ENCODE results near the gene SPAAR.
"Not testable (repeated sequence)": the region's sequence is repeated elsewhere in the genome, so short reads cannot be mapped to it uniquely, and the experiment has no call there.

Gene SPAAR

DNA sequence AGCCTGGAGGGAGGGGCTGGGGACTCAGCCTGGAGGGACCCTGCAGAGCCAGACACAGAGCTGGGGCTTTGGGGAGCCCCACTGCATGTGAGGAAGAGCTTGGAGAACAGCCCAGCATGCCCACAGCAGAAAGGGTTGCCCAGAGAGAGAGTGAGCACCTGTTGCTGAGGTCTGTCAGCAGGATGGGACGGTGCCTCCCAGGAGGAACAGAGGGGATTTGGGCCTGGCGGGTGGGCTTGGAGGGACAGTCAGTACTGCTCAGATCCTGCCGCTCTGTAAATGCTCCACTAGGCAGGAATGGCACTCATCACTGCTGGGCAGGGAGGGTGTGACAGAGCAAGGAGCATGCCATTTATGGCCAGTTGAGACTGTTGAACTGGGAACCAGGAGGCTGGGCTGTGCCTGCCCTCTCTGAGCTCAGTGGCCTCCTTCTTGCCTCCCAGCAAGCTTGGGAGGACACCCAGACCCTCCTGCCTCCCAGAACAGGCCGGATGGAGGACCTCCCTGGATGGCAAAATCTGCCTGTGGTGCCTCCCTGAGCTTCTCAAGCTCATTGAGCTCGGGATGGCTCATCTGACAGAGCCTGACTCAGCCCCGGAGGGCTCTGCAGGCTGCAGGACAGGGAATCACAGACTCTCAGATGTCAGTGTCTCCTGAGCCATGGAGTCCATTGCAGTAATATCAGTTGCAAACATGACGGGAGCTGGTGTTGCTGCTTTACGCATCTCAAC, 4.1 kb upstream of the SPAAR start:
- DNase-seq = no peak

DNA sequence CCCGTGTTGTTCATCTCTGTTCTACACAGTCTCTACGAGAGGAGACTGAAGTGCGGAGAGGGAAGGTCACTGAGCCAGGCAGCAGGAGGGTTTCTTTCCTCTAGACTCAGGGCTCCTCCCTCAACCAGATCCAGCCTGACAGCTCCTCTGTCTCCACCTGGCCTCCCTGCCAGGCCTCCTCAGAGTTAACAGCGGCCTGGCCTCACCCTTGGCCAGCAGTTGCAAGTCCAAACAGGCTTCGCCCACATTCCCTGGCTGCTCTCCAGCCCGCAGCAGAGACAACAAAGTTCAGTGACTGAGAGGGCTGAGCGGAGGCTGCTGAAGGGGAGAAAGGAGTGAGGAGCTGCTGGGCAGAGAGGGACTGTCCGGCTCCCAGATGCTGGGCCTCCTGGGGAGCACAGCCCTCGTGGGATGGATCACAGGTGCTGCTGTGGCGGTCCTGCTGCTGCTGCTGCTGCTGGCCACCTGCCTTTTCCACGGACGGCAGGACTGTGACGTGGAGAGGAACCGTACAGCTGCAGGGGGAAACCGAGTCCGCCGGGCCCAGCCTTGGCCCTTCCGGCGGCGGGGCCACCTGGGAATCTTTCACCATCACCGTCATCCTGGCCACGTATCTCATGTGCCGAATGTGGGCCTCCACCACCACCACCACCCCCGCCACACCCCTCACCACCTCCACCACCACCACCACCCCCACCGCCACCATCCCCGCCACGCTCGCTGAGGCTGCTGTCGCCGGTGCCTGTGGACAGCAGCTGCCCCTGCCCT, 3.2 kb upstream of the SPAAR start, which contains the start of gene HRCT1:
Gene HRCT1 (plus strand): TSS at position 291 of the 768 bp plus-strand sequence. CDS start 86 bp downstream, at position 377.
- no peak for DNase-seq

DNA sequence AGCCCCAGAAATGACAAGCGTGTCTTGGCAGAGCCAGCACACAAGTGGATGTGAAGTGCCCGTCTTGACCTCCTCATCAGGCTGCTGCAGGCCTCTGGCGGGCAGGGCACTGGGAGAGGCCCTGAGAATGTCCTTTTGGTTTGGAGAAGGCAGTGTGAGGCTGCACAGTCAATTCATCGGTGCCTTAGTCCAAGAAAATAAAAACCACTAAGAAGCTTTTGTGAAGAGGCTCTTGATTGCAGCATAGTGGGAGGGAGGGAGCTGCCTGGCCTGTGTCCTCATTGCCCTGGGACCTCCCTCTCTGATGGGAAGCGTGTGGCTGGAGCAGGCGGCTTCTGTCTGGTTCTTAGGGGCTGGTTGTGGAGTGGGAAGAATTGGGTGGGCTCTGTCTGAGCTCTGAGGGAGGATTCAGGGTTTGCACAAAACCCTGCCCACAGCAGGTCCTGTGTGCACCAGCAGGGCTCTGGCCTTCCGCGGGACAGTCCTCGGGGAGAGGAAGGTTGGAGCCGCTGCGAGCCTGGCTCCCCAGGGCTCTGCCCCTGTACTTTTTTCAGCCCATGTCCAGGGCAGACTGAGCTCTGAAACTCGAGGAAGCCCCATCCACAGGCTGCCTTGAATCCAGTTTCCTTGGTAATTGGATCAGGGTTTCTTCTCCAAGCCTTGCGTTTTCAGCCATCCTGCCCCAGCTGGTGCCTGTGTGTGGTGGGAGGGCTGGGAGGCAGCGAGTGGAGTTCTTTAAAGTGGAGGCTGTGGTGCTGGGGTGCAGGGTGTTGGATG, 2.2 kb upstream of the SPAAR start:
- DNase-seq = no peak

DNA sequence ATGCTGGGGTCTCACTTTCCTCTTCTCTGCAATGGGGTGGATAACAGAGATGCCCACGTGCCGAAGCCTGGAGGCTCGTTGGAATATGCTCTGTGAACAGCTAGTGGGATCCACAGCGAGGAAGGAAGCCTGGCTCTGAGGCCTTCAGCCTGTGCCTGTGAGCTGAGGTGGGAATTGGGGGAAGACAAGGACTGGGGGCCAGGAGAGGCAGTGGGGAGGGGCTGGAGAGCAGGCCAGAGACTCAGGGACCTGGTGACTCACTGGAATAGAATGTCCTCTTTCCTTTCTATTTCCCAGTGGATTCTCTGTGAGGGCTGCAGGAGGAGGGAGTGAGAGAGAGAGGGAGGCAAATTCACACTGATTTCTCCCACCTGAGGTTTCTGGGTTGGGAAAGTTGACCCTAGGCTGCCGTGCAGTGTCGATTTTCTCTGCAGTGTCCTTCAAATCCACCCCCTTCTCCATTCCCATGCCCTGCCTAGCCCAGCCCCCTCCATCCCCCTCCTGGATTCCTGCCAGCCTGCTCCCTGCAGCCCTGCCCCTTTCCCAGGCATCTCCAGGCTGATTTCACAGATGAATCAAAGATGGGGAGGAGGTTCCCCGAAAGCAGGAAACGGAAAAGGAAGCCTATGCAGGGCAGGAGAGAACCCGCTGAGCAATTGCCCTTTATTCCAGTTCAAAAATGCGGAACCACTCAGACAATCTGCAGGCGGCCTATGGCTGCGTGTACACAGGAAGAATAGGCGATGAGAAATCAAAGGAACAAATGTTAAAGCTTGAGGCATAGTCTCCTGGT, 1.4 kb upstream of the SPAAR start:
- no peak for DNase-seq

DNA sequence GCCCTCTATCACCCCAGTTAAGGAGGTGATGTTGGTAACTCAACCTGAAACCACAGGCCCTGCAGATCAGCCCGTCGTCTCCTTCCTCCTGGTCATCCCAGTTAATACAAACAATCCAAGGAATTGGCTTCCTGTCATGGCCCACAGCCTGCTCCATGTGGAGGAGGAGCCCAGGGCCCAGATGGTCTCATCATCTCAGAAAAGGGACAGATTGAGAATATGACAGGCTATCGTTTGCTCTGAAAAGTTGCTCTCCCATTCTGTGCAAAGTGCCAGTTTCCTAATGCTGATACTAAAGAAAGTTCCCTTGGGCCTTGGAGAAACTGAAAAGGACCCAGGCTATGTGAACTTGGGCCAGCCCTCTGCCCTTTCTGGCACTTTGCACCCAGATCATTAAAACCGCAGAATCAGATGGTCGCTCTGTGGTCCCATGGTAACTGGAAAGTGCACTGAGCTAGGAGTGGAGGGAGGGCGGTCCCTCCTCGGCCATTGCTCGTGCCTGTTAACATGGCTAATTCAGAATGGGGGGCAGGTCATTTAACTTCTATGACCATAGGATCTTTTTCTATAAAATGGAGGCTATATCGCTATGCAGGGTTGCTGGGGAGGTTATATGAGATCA, 675 bp upstream of the SPAAR start:
- peak; percentile 74 to 84 for DNase-seq

DNA sequence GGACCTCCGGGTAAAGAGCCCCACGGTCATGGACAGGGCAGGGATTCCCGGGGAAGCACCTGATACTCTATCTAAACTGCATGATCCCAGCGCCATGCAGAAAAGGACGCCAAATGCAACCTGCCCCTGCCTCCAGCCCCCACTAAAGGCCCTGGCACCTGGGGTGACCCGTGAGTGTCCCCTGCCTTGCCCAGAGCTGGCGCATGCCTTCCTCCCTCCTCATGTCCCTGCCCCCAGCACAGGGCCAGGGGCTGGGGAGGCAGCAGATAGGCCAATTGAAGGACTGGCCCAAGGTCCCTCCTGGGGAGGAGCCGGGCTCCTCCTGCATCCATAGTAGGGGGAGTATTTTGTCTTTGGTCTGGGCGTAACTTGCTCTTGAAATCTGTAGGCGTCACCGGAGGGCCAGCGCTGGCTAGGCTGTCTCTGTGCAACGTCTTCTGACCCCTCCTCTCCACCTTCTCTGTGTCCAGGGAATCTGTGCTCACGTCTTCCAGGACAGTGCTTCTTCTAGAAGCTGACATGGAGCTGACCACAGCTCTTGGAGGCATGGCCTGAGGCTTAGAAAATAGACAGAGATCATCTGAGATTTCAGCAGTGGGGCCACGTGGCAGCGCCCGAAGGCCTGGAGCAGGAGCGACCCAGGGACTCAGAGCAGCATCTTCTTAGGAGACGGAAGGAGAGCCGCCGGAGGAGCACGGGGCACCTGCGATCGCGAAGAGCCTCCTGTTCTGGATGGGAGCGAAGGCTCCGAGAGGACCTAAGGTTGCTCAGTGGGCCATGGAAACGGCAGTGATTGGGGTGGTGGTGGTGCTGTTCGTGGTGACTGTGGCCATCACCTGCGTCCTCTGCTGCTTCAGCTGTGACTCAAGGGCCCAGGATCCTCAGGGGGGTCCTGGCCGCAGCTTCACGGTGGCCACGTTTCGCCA, 660 bp downstream of the SPAAR start:
- no peak for DNase-seq

DNA sequence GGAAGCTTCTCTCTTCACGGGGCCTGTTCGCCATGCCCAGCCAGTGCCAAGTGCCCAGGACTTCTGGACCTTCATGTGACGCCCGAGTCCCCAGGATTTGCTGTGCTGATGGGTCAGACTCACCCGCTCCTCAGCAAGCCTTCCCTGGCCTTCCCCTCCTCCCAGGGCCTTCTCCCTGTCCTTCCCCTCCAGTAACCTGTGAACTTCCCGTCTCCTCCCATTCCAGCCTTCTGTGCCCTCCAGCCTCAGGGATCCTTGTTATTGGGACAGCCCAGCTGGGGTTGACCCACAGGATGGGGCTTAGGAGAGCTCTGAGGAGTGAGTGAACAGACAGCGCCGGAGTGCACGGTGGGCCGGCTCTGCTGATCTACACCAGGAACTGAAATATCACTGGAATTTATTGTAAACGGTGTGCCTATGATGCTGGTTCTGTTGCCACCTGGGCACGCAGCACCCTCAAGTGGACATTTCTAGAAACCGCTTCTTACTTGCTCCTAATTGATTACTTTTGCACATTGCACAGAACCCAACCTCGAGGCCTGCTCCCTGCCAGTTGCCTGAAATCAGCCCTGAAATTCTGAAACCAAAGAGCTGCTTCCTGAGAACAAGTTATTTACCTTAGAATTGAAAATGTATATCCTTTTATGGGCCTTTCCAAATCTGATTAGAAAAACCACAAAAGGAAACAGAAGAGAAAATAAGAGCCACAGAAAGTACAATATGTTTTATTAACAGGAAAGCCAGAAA, 1.5 kb downstream of the SPAAR start:
- DNase-seq = no peak

DNA sequence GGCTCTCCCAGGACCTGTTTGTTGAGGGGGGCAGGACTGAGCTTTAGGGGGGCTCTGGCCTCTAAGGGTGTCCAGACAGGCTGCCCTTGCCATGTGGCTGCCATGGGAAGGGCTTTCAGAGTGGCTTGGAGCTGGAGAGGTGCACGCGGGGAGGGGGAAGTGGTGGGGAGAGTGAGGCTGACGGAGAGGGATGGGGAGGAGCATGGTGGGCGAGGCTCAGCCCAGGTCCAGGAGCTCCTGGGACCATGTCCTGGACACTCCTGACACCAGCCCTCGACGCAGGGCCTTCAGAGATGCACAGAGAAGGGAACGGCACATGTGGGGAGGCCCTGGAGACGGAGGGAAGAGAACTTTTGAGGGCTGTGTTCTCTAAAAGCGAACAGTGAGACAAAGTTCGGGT, 2.4 kb downstream of the SPAAR start:
- no peak for DNase-seq

DNA sequence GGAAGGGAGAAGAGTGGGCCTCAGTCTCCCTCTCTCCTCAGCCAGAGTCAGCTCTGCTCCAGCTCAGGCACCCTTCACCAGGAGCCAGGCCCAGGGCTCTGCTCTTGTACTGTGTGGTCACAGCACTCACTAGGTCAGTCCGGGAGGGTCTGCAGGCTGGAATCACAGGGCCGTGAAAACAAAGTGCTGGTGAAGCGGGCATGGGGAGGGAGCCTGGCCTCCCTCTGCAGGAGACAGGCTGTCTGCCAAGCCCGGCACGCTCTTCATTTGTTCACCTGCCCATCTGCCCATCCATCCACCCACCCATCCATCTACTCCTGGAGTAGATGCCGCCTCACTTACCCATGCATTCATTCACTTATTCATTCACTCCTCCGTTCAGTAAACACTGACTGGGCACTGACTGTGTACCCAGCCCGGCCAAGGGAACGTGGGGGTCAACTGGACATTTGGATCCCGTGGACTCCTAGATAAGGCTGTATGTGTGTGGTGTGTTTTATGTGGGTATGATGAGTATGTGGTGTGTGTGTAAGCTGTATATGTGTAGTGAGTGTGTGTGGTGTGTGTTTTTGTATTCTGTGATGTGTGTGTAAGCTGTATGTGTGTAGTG, 3.6 kb downstream of the SPAAR start:
- DNase-seq = no peak

DNA sequence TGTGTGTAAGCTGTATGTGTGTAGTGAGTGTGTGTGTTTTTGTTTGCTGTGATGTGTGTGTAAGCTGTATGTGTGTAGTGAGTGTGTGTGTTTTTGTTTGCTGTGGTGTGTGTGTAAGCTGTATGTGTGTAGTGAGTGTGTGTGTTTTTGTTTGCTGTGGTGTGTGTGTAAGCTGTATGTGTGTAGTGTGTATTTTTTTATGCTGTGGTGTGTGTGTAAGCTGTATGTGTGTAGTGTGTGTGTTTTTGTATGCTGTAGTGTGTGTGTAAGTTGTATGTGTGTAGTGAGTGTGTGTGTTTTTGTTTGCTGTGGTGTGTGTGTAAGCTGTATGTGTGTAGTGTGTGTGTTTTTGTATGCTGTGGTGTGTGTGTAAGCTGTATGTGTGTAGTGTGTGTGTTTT, 4.1 kb downstream of the SPAAR start:
- DNase-seq = not testable (repeated sequence)

DNA sequence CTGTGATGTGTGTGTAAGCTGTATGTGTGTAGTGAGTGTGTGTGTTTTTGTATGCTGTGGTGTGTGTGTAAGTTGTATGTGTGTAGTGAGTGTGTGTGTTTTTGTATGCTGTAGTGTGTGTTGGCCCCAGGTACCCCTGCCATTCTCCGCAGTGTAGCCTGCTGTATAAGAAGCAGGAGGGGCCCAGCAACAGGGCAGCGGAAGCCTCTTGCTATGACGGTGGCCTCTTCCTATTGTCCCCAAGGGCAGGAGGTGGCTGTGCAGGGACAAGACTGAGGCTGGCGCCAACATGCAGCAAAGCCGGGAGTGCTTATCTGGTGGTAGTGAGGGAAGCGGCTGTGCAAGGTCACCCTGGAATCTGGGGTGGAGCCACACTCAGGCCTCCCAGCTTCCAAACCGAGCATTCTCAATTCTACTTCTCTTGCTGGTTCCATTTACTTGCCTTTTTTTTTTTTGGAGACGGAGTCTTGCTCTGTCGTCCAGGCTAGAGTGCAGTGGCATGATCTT, 5.1 kb downstream of the SPAAR start:
- no peak for DNase-seq

DNA sequence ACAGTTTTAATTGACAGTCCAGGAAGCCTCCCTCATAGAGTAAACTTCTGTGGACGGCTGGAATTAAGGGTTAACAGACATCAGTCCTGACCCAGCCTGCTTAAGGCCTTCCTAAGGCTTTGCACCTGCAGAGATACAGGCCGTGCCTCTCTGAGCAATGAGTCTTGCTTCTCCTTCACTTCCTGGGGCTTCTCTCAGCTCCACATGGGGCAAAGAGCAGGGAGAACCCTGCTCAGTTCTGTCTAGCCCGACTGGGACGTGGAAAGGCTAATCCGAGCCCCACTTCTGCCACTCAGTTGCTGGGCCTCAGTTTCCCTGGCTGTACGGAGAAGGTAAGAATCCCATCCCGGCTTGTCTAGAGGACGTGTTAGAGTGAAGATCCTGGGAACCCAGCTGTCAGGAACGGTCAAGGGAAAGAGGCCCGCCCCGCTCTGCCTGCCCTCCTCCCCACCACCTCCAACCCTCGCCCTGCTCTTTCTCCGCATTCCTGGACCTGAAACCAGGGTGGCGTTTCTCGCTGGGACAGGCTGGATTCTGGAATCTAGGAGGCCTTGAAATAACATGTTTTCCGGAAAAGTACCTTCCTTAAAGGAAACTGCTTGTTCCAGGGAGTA, 6.5 kb downstream of the SPAAR start:
- DNase-seq = no peak

DNA sequence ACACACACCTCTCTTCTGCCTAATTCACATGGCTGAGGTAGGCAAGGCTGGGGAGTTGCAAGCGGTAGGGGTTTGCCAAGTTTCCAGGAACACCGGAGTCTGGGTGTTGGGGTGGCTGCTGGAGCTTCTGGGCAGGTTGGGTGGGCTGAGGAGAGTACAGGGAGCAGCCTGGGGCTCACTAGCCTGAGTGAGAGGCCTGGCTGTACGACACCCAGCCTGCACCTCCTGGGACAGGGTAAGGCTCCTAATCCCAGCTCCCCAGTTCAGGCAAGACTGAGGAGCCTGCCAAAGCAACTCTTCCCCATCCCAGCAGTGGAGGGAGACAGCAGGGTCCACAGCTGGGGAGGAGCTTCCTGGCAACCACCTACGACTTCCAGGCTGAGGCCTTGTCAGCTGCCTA, 8.0 kb downstream of the SPAAR start:
- no peak for DNase-seq

DNA sequence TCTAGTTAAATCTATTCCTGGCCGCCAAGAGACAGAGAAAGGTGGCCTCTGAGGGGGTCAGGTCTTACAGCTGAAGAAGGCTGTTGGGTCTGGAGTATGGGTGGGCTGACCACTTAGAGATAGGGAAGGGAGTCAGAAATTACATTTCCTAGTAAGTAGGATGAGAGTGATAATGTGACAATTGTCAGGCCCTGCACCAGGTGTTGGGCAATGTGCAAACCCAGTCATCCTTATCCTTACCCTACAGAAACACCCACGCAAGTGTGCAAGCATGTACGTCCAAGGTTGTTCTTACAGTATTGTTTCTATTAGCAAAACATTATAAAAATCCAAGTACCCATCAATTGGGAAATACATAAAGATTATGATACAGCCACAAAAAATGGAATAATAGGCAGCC, 9.5 kb downstream of the SPAAR start:
- DNase-seq = no peak

DNA sequence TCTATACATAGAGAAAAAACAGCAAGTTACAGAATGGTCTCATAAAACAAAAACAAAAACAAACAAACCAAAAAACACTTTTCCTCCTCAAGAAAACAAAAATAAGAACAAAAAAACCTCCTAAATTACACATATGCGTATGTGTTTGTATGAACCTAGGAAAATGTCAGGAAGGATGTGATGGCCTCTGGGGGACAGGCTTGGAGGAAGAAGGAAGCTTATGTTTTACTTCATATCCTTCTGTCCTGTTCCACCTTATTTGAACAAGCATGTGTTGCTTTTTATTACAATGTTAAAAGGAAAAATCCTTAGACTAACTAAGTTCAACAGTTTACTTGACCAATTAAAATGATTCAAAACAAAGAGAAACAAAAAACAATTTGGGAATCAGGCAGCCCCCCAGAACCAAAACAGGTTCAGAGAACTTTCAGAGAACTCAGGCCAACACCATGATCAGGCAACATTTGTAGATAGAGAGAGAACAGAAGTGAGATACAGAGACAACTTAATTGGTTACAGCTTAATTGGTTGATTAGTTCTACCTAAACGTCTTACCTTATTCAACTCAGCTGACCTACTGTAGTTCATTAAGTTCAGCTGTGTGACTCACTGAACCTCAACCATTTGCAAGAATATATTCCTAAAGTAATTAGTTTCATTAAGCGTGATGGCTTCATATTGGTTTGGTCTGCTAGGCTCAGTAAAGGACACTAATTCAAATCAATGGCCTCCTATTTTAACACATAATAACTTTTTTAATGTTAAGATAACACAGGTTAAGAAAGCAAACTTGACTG, 10.1 kb downstream of the SPAAR start:
- DNase-seq = no peak

DNA sequence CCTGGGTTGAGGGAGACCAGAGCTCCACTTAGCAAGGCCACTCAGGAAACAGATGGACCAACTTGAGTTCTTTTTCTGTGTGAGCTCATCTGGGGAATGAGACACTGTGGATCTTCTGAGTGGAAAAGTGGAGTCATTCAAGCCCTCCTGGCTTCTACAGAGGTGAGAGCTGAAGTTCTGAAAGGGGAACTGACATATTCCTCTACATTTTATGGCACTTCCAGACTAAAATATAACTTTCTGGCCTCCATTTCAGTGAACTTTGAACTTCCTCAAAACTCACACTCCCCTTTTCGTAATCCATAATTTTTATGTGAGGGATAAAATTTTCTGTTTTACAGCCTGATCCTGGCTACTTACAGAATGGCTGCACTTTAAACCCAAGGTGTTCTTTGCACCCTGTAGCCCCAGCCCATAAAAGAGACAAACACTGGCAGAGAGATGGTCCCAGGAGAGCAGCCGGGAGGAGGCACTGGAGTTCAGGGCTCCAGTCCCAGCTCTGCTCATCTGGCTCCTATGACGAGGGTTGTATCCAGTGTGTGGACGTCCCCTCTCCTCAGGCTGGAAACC, 10.8 kb downstream of the SPAAR start:
- no peak for DNase-seq

DNA sequence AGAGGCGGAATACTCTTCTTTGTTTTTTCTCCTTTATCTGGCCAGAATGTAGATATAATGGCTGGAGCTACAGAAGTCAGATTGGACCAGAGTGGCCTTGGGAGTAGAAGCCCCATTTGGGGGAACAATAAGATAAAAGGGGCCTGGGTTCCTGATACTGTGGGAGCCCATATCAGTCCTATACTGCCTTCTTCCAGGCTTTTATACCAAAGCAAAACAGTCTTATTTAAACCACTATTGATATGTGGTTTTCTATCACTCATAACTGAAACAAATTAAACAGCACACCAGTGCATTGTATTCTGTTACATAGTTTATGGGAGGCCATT, 14.3 kb downstream of the SPAAR start:
- DNase-seq = no peak

Measured in cerebellar nuclear complex (tissue), 1 donor.